ENCODE measurements around the gene TPD52L3. TPM values are rescaled to one million over a fixed set of nuclear protein-coding genes. Genes with fewer than 3 reads are reported as not detected.

The TPD52L3 gene
- total RNA-seq, 1 donor from 2014 or later = not detected

DNA sequence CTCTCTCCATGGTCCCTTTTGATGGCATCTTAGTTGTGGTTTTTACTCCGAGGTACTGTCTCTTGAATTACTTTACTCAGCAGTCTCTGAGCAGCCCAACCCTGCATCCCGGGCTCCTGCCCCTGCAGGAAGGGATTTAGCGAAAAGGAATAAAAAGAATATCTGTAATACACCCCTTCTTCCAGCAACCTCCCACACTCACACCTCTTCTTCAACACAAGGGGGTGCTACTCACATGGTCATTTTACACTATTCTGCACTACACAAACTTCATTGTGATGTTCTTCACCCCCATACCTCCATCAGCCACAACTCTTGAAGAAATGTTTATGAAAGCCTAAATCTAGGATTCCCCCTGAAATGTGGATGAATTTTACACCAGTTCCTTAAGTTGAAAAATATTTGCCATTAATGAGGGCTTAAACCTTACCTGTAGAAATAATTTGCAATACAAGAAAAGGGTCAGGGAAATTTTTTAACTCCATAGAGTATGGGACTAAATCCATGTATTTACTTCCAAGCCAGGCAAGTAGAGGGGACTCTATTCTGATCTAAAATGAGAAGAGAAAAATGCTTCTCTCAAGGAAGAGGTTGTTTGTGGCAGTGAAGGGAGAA lies 26.0 kb downstream of the TPD52L3 start:
- Mint-ChIP-seq H3K27ac (no peak overlapping the region), H3K9me3 (no peaks in the 10 kb centered on the region), H3K27me3 (peaks cover 4% of the 10 kb centered on the region), H3K4me1 (peaks cover 12% of the 10 kb centered on the region), H3K36me3 (ENCODE audit: low read depth) (no peaks in the 10 kb centered on the region), H3K4me3 (no peak overlapping the region)
- ChIA-PET POLR2A (interaction anchor here (1.1 to 2.7 kb wide), 4 partner anchors 18 to 327 kb away, joined by 5 to 15 read pairs (median 6); partner anchors contain the start of gene UHRF2), CTCF (interaction anchor here (0.6 to 5.7 kb wide), 10 partner anchors 40 to 322 kb away, joined by 3 to 65 read pairs (median 4); partner anchors contain the start of gene UHRF2)
- no peak for DNase-seq
- intact Hi-C loops (cut with micrococcal nuclease) = loop anchor here (1.0 to 5.0 kb wide), 8 partner anchors 59 to 385 kb away; partner anchors contain the start of gene UHRF2
- peak; percentile 85 for TF ChIP-seq CTCF (IDR thresholded peaks at IDR 0.05)
- peak; percentile 91 for ATAC-seq (ENCODE audit: low read depth)

GRCh38 chr9:6355728-6356127 lies 27.6 kb downstream of the TPD52L3 start:
- Mint-ChIP-seq H3K27me3 (peaks cover 4% of the 10 kb centered on the region), H3K27ac (no peak overlapping the region), H3K36me3 (ENCODE audit: low read depth) (no peaks in the 10 kb centered on the region), H3K9me3 (no peaks in the 10 kb centered on the region), H3K4me1 (peaks cover 12% of the 10 kb centered on the region), H3K4me3 (no peak overlapping the region)
- ATAC-seq (ENCODE audit: low read depth) (no peak), DNase-seq (no peak)
- TF ChIP-seq CTCF (IDR thresholded peaks at IDR 0.05) = no peak
- POLR2A ChIA-PET = interaction anchor here (0.6 to 2.7 kb wide), 5 partner anchors 56 to 325 kb away, joined by 3 to 15 read pairs (median 5); partner anchors contain the start of gene UHRF2
- intact Hi-C loops (cut with micrococcal nuclease) = loop anchor here (2.0 kb wide), 1 partner anchor 139 kb away; no protein-coding TSS in a partner anchor
- CTCF ChIA-PET = interaction anchor here (1.1 to 5.7 kb wide), 9 partner anchors 38 to 471 kb away, joined by 3 to 65 read pairs (median 3); partner anchors contain the start of gene UHRF2

- DNase-seq (no peak), ATAC-seq (ENCODE audit: low read depth) (no peak)
- Mint-ChIP-seq H3K27me3 (peaks cover 4% of the 10 kb centered on the region), H3K36me3 (ENCODE audit: low read depth) (no peaks in the 10 kb centered on the region), H3K27ac (no peak overlapping the region), H3K9me3 (no peaks in the 10 kb centered on the region), H3K4me3 (no peak overlapping the region), H3K4me1 (peaks cover 12% of the 10 kb centered on the region)
- ChIA-PET CTCF (interaction anchor here (2.2 kb wide), 1 partner anchor 57 kb away, joined by 12 read pairs; the partner anchor contains the start of gene UHRF2), POLR2A (no interaction called here)
- intact Hi-C loops (cut with micrococcal nuclease) = no loop called here
- no peak for TF ChIP-seq CTCF (IDR thresholded peaks at IDR 0.05)
Measured at GRCh38 chr9:6356441-6356840, 28.3 kb downstream of the TPD52L3 start.

DNA sequence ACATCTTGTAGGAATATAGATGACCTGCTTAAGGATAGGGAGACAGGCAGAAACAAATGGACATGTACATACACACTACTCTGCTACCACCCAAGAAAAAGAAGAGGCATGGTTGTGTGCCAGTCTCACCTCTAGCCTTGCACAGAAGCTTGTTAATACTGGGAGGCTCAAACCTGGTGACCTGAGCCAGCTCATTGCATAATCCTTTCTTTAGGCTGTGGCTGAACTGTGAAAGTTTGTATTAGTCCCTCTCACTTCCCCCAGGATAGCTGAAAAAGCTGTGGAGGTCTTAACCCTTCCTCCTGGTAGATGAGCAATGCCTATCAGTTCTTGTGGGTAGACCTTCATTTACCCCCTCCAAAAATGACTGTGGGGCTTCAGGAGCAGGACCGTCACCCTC lies 28.7 kb downstream of the TPD52L3 start:
- Mint-ChIP-seq H3K4me3 (no peak overlapping the region), H3K9me3 (no peaks in the 10 kb centered on the region), H3K36me3 (ENCODE audit: low read depth) (no peaks in the 10 kb centered on the region), H3K27ac (no peak overlapping the region), H3K27me3 (peaks cover 4% of the 10 kb centered on the region), H3K4me1 (peaks cover 12% of the 10 kb centered on the region)
- intact Hi-C loops (cut with micrococcal nuclease) = no loop called here
- ChIA-PET POLR2A (no interaction called here), CTCF (interaction anchor here (1.4 kb wide), 1 partner anchor 9 kb away, joined by 3 read pairs; no protein-coding TSS in a partner anchor)
- ATAC-seq (ENCODE audit: low read depth) (no peak), DNase-seq (no peak)
- no peak for TF ChIP-seq CTCF (IDR thresholded peaks at IDR 0.05)

- intact Hi-C loops (cut with micrococcal nuclease) = no loop called here
- peaks cover 8% of the 10 kb centered on the region for H3K9me3 Mint-ChIP-seq
- no peak overlapping the region for H3K27ac Mint-ChIP-seq
- ATAC-seq (ENCODE audit: low read depth) (no peak), DNase-seq (no peak)
- POLR2A ChIA-PET = no interaction called here
- CTCF ChIA-PET = no interaction called here
- H3K4me1 Mint-ChIP-seq = no peaks in the 10 kb centered on the region
- no peak overlapping the region for H3K4me3 Mint-ChIP-seq
- H3K36me3 Mint-ChIP-seq (ENCODE audit: low read depth) = peaks cover 2% of the 10 kb centered on the region
- TF ChIP-seq CTCF (IDR thresholded peaks at IDR 0.05) = no peak
- H3K27me3 Mint-ChIP-seq = no peaks in the 10 kb centered on the region
Measured at GRCh38 chr9:6367128-6367890, 39.1 kb downstream of the TPD52L3 start.

All from activated B cell treated with CpG ODN at 0.5 μM for 24 hours (primary cell).